Naive thymus-derived CD8-positive, alpha-beta T cell (primary cell): ENCODE measurements around the gene IFIH1. TPM values are rescaled to one million over a fixed set of nuclear protein-coding genes. Genes with fewer than 3 reads are reported as not detected.

ENCODE experiments used
- ATAC-seq, 2 donors: fragments of 150-1000 bp; cut with Tn5 transposase in 1 of 2; sonication (Bioruptor Pico), chemical (Tn5 transposase) in 1 of 2; 1 replicate in 1 of 2; 2 replicates in 1 of 2; pipeline ENCODE4 v1.10.0; 2021; ENCODE audit warnings: mild to moderate bottlenecking in 2 of 2, moderate library complexity in 2 of 2
- POLR2A ChIA-PET: fragments of 350-600 bp; sonication (Branson Sonifier 250); formaldehyde crosslinking; loops from one replicate; lab custom pipeline; 2021; ENCODE audit warnings: antibody characterized with exemption; lab: Charles Lee
- DNase-seq, 10 donors: peaks; one replicate each; pipeline versions ENCODE4 v3.0.0 to v3.0.0-alpha.2; 2020 to 2022
- H3K27ac Mint-ChIP-seq, 10 donors: one replicate each; pipeline ENCODE4 v1.8.0; 2020 to 2022; ENCODE audit warnings: mild to moderate bottlenecking in 10 of 10, mixed read lengths in 10 of 10, moderate library complexity in 4 of 10, inconsistent platforms in 1 of 10
- H3K27me3 Mint-ChIP-seq, 5 donors: one replicate each; pipeline ENCODE4 v1.8.0; 2021 to 2022; ENCODE audit warnings: mixed read lengths in 5 of 5
- H3K36me3 Mint-ChIP-seq, 3 donors: one replicate each; pipeline ENCODE4 v1.8.0; 2020 to 2022; ENCODE audit warnings: mixed read lengths in 3 of 3, mild to moderate bottlenecking in 2 of 3, inconsistent platforms in 1 of 3
- H3K4me1 Mint-ChIP-seq, 4 donors: one replicate each; pipeline ENCODE4 v1.8.0; 2021 to 2022; ENCODE audit warnings: mixed read lengths in 4 of 4
- H3K4me3 Mint-ChIP-seq, 10 donors: one replicate each; pipeline ENCODE4 v1.8.0; 2020 to 2022; ENCODE audit warnings: mild to moderate bottlenecking in 10 of 10, mixed read lengths in 10 of 10, moderate library complexity in 6 of 10, inconsistent platforms in 1 of 10
- H3K9me3 Mint-ChIP-seq, 9 donors: one replicate each; pipeline ENCODE4 v1.8.0; 2020 to 2022; ENCODE audit warnings: mixed read lengths in 9 of 9, mild to moderate bottlenecking in 3 of 9, inconsistent platforms in 1 of 9, moderate library complexity in 1 of 9
- polyA plus RNA-seq, 3 donors: library from polyadenylated mRNA; unstranded; fragments of 300-500 nt; fragmentation: Illumina TruSeq; gene quantifications; one replicate each; pipeline ENCODE4 v1.2.3, GENCODE V29; 2021
- total RNA-seq, 8 experiments: library from RNA in 2 of 8; stranded (reverse) in 2 of 8; gene quantifications; one replicate each; pipeline ENCODE4 v1.2.3 and lab custom pipeline; 2021 to 2026

Gene IFIH1
- total and polyA plus RNA-seq, 5 experiments from 2014 or later: 10.6 to 25.5 (median 15.7) TPM

- Mint-ChIP-seq H3K27me3 (no peaks in the 10 kb centered on the region), H3K4me1 (peaks cover 0 to 10% (median 5%) of the 10 kb centered on the region in 4 donors), H3K27ac (peak overlapping the region in 3 of 10 donors; percentile 16 to 33 (median 17)), H3K36me3 (no peaks in the 10 kb centered on the region), H3K4me3 (peak overlapping the region in 1 of 10 donors; percentile 60), H3K9me3 (no peaks in the 10 kb centered on the region)
- ATAC-seq: no peak
- no peak for DNase-seq
- POLR2A ChIA-PET: interaction anchor here (1.5 kb wide), 1 partner anchor 10 kb away, joined by 6 read pairs; the partner anchor contains the start of gene IFIH1
Measured at GRCh38 chr2:162328424-162329157, 10.1 kb upstream of the IFIH1 start.

GRCh38 chr2:162327806-162328205 is 9.3 kb upstream of the IFIH1 start:
- Mint-ChIP-seq H3K9me3 (no peaks in the 10 kb centered on the region), H3K4me1 (peaks cover 0 to 10% (median 5%) of the 10 kb centered on the region in 4 donors), H3K27me3 (no peaks in the 10 kb centered on the region), H3K36me3 (no peaks in the 10 kb centered on the region), H3K4me3 (no peak overlapping the region), H3K27ac (no peak overlapping the region)
- POLR2A ChIA-PET: interaction anchor here (0.8 to 1.5 kb wide), 2 partner anchors 9 to 10 kb away, joined by 3 to 6 read pairs; partner anchors contain the start of gene IFIH1
- no peak for DNase-seq
- ATAC-seq: no peak

GRCh38 chr2:162327134-162327769 is 8.8 kb upstream of the IFIH1 start:
- H3K36me3 Mint-ChIP-seq: no peaks in the 10 kb centered on the region
- H3K4me1 Mint-ChIP-seq: peaks cover 0 to 10% (median 5%) of the 10 kb centered on the region in 4 donors
- H3K9me3 Mint-ChIP-seq: no peaks in the 10 kb centered on the region
- H3K27me3 Mint-ChIP-seq: no peaks in the 10 kb centered on the region
- H3K4me3 Mint-ChIP-seq: no peak overlapping the region
- no peak overlapping the region for H3K27ac Mint-ChIP-seq
- DNase-seq: peak in 7 of 10 donors; percentile 8 to 65 (median 26)
- ATAC-seq: no peak
- POLR2A ChIA-PET: interaction anchor here (0.8 kb wide), 1 partner anchor 8 kb away, joined by 3 read pairs; no protein-coding TSS in a partner anchor

GRCh38 chr2:162324953-162325352 is 6.5 kb upstream of the IFIH1 start:
- H3K36me3 Mint-ChIP-seq: no peaks in the 10 kb centered on the region
- DNase-seq: no peak
- no peaks in the 10 kb centered on the region for H3K9me3 Mint-ChIP-seq
- no peak for ATAC-seq
- POLR2A ChIA-PET: no interaction called here
- peaks cover 8 to 26% (median 18%) of the 10 kb centered on the region in 4 donors for H3K4me1 Mint-ChIP-seq
- H3K27ac Mint-ChIP-seq: no peak overlapping the region
- H3K4me3 Mint-ChIP-seq: no peak overlapping the region
- H3K27me3 Mint-ChIP-seq: no peaks in the 10 kb centered on the region

- no peaks in the 10 kb centered on the region for H3K27me3 Mint-ChIP-seq
- DNase-seq (no peak), ATAC-seq (no peak)
- H3K4me3 Mint-ChIP-seq: peak overlapping the region in 1 of 10 donors; percentile 3
- POLR2A ChIA-PET: no interaction called here
- peaks cover 20 to 50% (median 42%) of the 10 kb centered on the region in 4 donors for H3K4me1 Mint-ChIP-seq
- peak overlapping the region in 6 of 10 donors; percentile 4 to 100 (median 24) for H3K27ac Mint-ChIP-seq
- no peaks in the 10 kb centered on the region for H3K36me3 Mint-ChIP-seq
- H3K9me3 Mint-ChIP-seq: no peaks in the 10 kb centered on the region
Measured at GRCh38 chr2:162320864-162321517, 2.5 kb upstream of the IFIH1 start.

- H3K9me3 Mint-ChIP-seq: peaks cover 0 to 2% (median 0%) of the 10 kb centered on the region in 9 donors
- H3K27ac Mint-ChIP-seq: peak overlapping the region; percentile 91 to 100 (median 100)
- H3K4me1 Mint-ChIP-seq: peaks cover 27 to 77% (median 67%) of the 10 kb centered on the region in 4 donors
- POLR2A ChIA-PET: interaction anchor here (1.6 to 2.3 kb wide), 3 partner anchors 11 to 26 kb away, joined by 4 to 12 read pairs (median 6); partner anchors contain the start of gene GCA
- ATAC-seq (peak in 1 of 2 donors; percentile 3), DNase-seq (peak in 3 of 10 donors; percentile 19 to 65 (median 26))
- peak overlapping the region; percentile 90 to 100 (median 98) for H3K4me3 Mint-ChIP-seq
- H3K36me3 Mint-ChIP-seq: peaks cover 0 to 9% (median 0%) of the 10 kb centered on the region in 3 donors
- no peaks in the 10 kb centered on the region for H3K27me3 Mint-ChIP-seq
Measured at GRCh38 chr2:162317861-162318327, 590 bp downstream of the IFIH1 start.

- Mint-ChIP-seq H3K9me3 (peaks cover 0 to 2% (median 0%) of the 10 kb centered on the region in 9 donors), H3K36me3 (peaks cover 0 to 9% (median 0%) of the 10 kb centered on the region in 3 donors), H3K27ac (peak overlapping the region; percentile 91 to 100 (median 100)), H3K4me1 (peaks cover 28 to 84% (median 74%) of the 10 kb centered on the region in 4 donors), H3K27me3 (no peaks in the 10 kb centered on the region), H3K4me3 (peak overlapping the region; percentile 90 to 100 (median 98))
- POLR2A ChIA-PET: interaction anchor here (2.3 kb wide), 2 partner anchors 11 to 27 kb away, joined by 6 to 12 read pairs; partner anchors contain the start of gene GCA
- ATAC-seq: no peak
- no peak for DNase-seq
Measured at GRCh38 chr2:162317058-162317742, 1.3 kb downstream of the IFIH1 start.

GRCh38 chr2:162316590-162316989 is 1.9 kb downstream of the IFIH1 start:
- H3K27me3 Mint-ChIP-seq: no peaks in the 10 kb centered on the region
- ATAC-seq (no peak), DNase-seq (no peak)
- H3K36me3 Mint-ChIP-seq: peaks cover 0 to 9% (median 0%) of the 10 kb centered on the region in 3 donors
- peak overlapping the region in 9 of 10 donors; percentile 16 to 100 (median 82) for H3K27ac Mint-ChIP-seq
- peaks cover 0 to 2% (median 0%) of the 10 kb centered on the region in 9 donors for H3K9me3 Mint-ChIP-seq
- POLR2A ChIA-PET: no interaction called here
- H3K4me3 Mint-ChIP-seq: peak overlapping the region; percentile 90 to 100 (median 98)
- peaks cover 30 to 89% (median 78%) of the 10 kb centered on the region in 4 donors for H3K4me1 Mint-ChIP-seq

GRCh38 chr2:162315938-162316337 is 2.5 kb downstream of the IFIH1 start:
- POLR2A ChIA-PET: no interaction called here
- Mint-ChIP-seq H3K27ac (peak overlapping the region in 7 of 10 donors; percentile 4 to 100 (median 54)), H3K4me3 (peak overlapping the region; percentile 90 to 100 (median 98)), H3K36me3 (peaks cover 0 to 11% (median 2%) of the 10 kb centered on the region in 3 donors), H3K9me3 (peaks cover 0 to 2% (median 0%) of the 10 kb centered on the region in 9 donors), H3K27me3 (no peaks in the 10 kb centered on the region), H3K4me1 (peaks cover 28 to 89% (median 75%) of the 10 kb centered on the region in 4 donors)
- ATAC-seq (no peak), DNase-seq (no peak)

GRCh38 chr2:162312853-162313252 is 5.6 kb downstream of the IFIH1 start:
- Mint-ChIP-seq H3K9me3 (peaks cover 0 to 2% (median 0%) of the 10 kb centered on the region in 9 donors), H3K27me3 (no peaks in the 10 kb centered on the region), H3K36me3 (peaks cover 0 to 25% (median 23%) of the 10 kb centered on the region in 3 donors), H3K27ac (peak overlapping the region in 2 of 10 donors; percentile 23 to 30), H3K4me3 (no peak overlapping the region), H3K4me1 (peaks cover 23 to 86% (median 58%) of the 10 kb centered on the region in 4 donors)
- POLR2A ChIA-PET: no interaction called here
- DNase-seq (no peak), ATAC-seq (no peak)

GRCh38 chr2:162308747-162309503 is 9.6 kb downstream of the IFIH1 start:
- Mint-ChIP-seq H3K36me3 (peaks cover 0 to 43% (median 16%) of the 10 kb centered on the region in 3 donors), H3K4me3 (no peak overlapping the region), H3K27me3 (no peaks in the 10 kb centered on the region), H3K27ac (peak overlapping the region in 2 of 10 donors; percentile 37 to 74), H3K9me3 (no peaks in the 10 kb centered on the region), H3K4me1 (peaks cover 8 to 48% (median 26%) of the 10 kb centered on the region in 4 donors)
- ATAC-seq: no peak
- no peak for DNase-seq
- POLR2A ChIA-PET: no interaction called here
